ENCODE measurements around the gene AATF. TPM values are rescaled to one million over a fixed set of nuclear protein-coding genes. Genes with fewer than 3 reads are reported as not detected.

Gene AATF
- total RNA-seq, 1 donor from 2014 or later = 28.9 TPM

DNA sequence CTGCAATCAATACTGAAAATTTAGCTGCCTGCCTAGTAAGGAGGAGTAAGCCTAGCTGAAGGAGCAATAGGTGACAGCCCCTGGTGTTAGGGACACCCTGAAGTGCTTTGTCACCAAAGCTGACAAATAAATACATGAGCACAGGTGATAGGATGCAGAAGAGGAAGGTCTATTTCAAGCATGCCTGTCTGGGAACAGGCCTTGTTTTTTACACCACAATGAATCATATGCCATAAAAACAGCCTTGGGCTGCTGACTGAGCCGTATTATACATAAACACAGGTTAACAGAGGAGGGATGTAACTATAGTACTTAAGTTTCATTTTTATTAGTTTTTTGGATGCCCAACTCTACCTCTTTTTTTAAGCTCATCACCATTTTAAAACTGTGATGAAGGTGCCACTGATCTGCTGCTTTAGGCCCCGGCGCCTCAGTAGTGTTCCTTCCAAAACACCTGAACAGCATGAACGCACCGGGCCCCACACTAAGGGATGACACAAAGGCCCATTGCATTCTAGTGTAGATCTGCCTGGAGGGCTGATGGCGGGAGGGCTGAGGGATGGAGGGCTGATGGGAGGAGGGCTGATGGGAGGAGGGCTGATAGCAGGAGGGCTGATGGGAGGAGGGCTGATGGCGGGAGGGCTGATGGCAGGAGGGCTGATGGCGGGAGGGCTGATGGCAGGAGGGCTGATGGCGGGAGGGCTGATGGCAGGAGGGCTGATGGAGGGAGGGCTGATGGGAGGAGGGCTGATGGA lies 150.3 kb downstream of the AATF start:
- H3K27ac ChIP-seq = no peak overlapping the region
- H3K4me1 Mint-ChIP-seq = peaks cover 2% of the 10 kb centered on the region
- peaks cover 5% of the 10 kb centered on the region for H4K20me1 ChIP-seq (ENCODE audit: low read depth)
- H3K9me3 Mint-ChIP-seq = no peaks in the 10 kb centered on the region
- H3K4me3 ChIP-seq = no peak overlapping the region
- H3K36me3 ChIP-seq = no peaks in the 10 kb centered on the region
- DNase-seq (ENCODE audit: low spot score) = no peak
- H3K4me1 ChIP-seq = peaks cover 4% of the 10 kb centered on the region
- no peak overlapping the region for H2AFZ ChIP-seq (replicated peaks)
- no peaks in the 10 kb centered on the region for H3K27me3 ChIP-seq
- no peak overlapping the region for H3K4me2 ChIP-seq
- H3K4me3 Mint-ChIP-seq = no peak overlapping the region
- H3K27ac Mint-ChIP-seq = peak overlapping the region; percentile 75
- peaks cover 37% of the 10 kb centered on the region for H3K36me3 Mint-ChIP-seq
- H3K79me2 ChIP-seq (ENCODE audit: low read depth) = no peaks in the 10 kb centered on the region
- no peaks in the 10 kb centered on the region for H3K9me3 ChIP-seq (ENCODE audit: low read depth)
- peaks cover 16% of the 10 kb centered on the region for H3F3A ChIP-seq (ENCODE audit: low read depth)
- H3K9ac ChIP-seq = no peak overlapping the region
- TF ChIP-seq, protein P1, sequence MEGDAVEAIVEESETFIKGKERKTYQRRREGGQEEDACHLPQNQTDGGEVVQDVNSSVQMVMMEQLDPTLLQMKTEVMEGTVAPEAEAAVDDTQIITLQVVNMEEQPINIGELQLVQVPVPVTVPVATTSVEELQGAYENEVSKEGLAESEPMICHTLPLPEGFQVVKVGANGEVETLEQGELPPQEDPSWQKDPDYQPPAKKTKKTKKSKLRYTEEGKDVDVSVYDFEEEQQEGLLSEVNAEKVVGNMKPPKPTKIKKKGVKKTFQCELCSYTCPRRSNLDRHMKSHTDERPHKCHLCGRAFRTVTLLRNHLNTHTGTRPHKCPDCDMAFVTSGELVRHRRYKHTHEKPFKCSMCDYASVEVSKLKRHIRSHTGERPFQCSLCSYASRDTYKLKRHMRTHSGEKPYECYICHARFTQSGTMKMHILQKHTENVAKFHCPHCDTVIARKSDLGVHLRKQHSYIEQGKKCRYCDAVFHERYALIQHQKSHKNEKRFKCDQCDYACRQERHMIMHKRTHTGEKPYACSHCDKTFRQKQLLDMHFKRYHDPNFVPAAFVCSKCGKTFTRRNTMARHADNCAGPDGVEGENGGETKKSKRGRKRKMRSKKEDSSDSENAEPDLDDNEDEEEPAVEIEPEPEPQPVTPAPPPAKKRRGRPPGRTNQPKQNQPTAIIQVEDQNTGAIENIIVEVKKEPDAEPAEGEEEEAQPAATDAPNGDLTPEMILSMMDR (IDR thresholded peaks at IDR 0.05) = no peak
- TF ChIP-seq EZH2phosphoT487 (IDR thresholded peaks at IDR 0.05) (no peak), EZH2 (IDR thresholded peaks at IDR 0.05) (no peak)
- peaks cover 6% of the 10 kb centered on the region for H3K27me3 Mint-ChIP-seq (ENCODE audit: insufficient read depth, low read depth)

DNA sequence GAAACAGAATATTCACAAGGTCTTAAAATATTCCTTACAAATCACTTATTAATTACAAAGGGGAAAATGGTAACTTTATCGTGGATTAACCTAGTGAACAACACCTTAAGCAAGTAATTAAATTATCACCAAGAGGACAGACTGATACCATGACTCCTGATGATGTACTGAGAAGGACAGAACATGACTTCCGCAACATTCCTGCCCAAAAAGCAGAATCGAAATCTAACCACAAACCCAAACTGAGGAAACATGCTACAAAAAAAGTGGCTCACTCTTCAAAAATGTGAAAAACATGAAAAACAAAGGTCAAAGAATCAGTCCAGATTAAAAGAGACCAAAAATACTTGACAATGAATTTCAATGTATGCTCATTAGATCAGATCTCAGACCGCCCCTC lies 151.5 kb downstream of the AATF start:
- Histone ChIP-seq H3K4me2 (no peak overlapping the region), H2AFZ (replicated peaks) (no peak overlapping the region), H3K4me1 (peaks cover 4% of the 10 kb centered on the region), H3F3A (ENCODE audit: low read depth) (peaks cover 21% of the 10 kb centered on the region), H3K9me3 (ENCODE audit: low read depth) (no peaks in the 10 kb centered on the region), H3K27me3 (no peaks in the 10 kb centered on the region), H3K9ac (no peak overlapping the region), H3K36me3 (no peaks in the 10 kb centered on the region), H4K20me1 (ENCODE audit: low read depth) (peaks cover 5% of the 10 kb centered on the region), H3K27ac (no peak overlapping the region), H3K4me3 (no peak overlapping the region), H3K79me2 (ENCODE audit: low read depth) (no peaks in the 10 kb centered on the region)
- Mint-ChIP-seq H3K36me3 (peaks cover 31% of the 10 kb centered on the region), H3K9me3 (no peaks in the 10 kb centered on the region), H3K27me3 (ENCODE audit: insufficient read depth, low read depth) (peaks cover 6% of the 10 kb centered on the region), H3K4me3 (no peak overlapping the region), H3K4me1 (no peaks in the 10 kb centered on the region), H3K27ac (no peak overlapping the region)
- no peak for DNase-seq (ENCODE audit: low spot score)
- TF ChIP-seq EZH2 (IDR thresholded peaks at IDR 0.05) = no peak
- TF ChIP-seq, protein P1 (IDR thresholded peaks at IDR 0.05) = no peak
- no peak for TF ChIP-seq EZH2phosphoT487 (IDR thresholded peaks at IDR 0.05)

DNA sequence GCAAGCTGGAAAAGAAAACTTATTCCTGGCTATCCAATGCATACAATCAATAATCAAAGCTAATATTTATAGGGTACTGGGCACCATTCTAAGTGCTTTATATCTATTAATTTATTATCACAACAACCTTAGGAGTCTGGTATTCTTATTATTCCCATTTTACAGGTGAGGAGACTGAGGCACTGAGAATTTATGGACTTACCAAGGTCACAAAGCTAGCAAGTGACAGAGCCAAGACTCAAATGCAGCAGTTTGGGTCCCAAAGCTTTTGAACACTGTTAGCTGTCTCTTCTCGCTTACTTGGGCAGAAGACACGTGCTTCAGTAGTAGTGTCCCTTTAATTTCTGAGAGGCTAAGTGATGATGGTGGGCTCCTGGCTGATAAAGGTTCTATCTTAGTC lies 152.6 kb downstream of the AATF start:
- Histone ChIP-seq H3F3A (ENCODE audit: low read depth) (peaks cover 21% of the 10 kb centered on the region), H3K9ac (no peak overlapping the region), H2AFZ (replicated peaks) (no peak overlapping the region), H4K20me1 (ENCODE audit: low read depth) (peaks cover 5% of the 10 kb centered on the region), H3K27me3 (no peaks in the 10 kb centered on the region), H3K79me2 (ENCODE audit: low read depth) (no peaks in the 10 kb centered on the region), H3K4me2 (no peak overlapping the region), H3K9me3 (ENCODE audit: low read depth) (no peaks in the 10 kb centered on the region), H3K4me3 (no peak overlapping the region), H3K4me1 (peaks cover 4% of the 10 kb centered on the region), H3K36me3 (no peaks in the 10 kb centered on the region), H3K27ac (no peak overlapping the region)
- Mint-ChIP-seq H3K27me3 (ENCODE audit: insufficient read depth, low read depth) (peaks cover 5% of the 10 kb centered on the region), H3K27ac (no peak overlapping the region), H3K9me3 (no peaks in the 10 kb centered on the region), H3K36me3 (peaks cover 27% of the 10 kb centered on the region), H3K4me1 (peaks cover 7% of the 10 kb centered on the region), H3K4me3 (no peak overlapping the region)
- DNase-seq (ENCODE audit: low spot score) = no peak
- TF ChIP-seq EZH2phosphoT487 (IDR thresholded peaks at IDR 0.05) (no peak), EZH2 (IDR thresholded peaks at IDR 0.05) (no peak)
- TF ChIP-seq, protein P1 (IDR thresholded peaks at IDR 0.05) = no peak
